GM19023 (cell line): ENCODE results near the gene CDH20.

Experiments
- ATAC-seq: cut with Tn5 transposase; IDR thresholded peaks from one replicate; pipeline ENCODE4 v1.9.1; 2021; ENCODE audit warnings: mild to moderate bottlenecking, moderate library complexity; ENCODE audit not compliant: unreplicated experiment

The CDH20 gene

GRCh38 chr18:61420218-61420885 is 87.1 kb downstream of the CDH20 start:
- ATAC-seq: no peak

GRCh38 chr18:61426492-61427053 is 93.3 kb downstream of the CDH20 start:
- no peak for ATAC-seq

- no peak for ATAC-seq
Observed at GRCh38 chr18:61428266-61428665, 95.0 kb downstream of the CDH20 start.

GRCh38 chr18:61432590-61432989 is 99.4 kb downstream of the CDH20 start:
- ATAC-seq: no peak

- peak; percentile 72 for ATAC-seq
Observed at GRCh38 chr18:61435064-61435652, 101.9 kb downstream of the CDH20 start.

- no peak for ATAC-seq
Observed at GRCh38 chr18:61443081-61443725, 110.0 kb downstream of the CDH20 start.

GRCh38 chr18:61448316-61448715 is 115.1 kb downstream of the CDH20 start:
- ATAC-seq: no peak

- no peak for ATAC-seq
Observed at GRCh38 chr18:61459896-61460648, 126.8 kb downstream of the CDH20 start.

GRCh38 chr18:61464551-61465142 is 131.4 kb downstream of the CDH20 start:
- ATAC-seq: no peak

- ATAC-seq: no peak
Observed at GRCh38 chr18:61466736-61467135, 133.5 kb downstream of the CDH20 start.

- ATAC-seq: no peak
Observed at GRCh38 chr18:61470031-61470674, 136.9 kb downstream of the CDH20 start.

GRCh38 chr18:61471541-61471940 is 138.3 kb downstream of the CDH20 start:
- ATAC-seq: no peak

- ATAC-seq: no peak
Observed at GRCh38 chr18:61471942-61472341, 138.7 kb downstream of the CDH20 start.

- no peak for ATAC-seq
Observed at GRCh38 chr18:61474341-61474740, 141.1 kb downstream of the CDH20 start.

GRCh38 chr18:61474918-61475317 is 141.7 kb downstream of the CDH20 start:
- no peak for ATAC-seq

GRCh38 chr18:61475931-61476330 is 142.7 kb downstream of the CDH20 start:
- ATAC-seq: no peak

GRCh38 chr18:61489334-61489733 is 156.1 kb downstream of the CDH20 start:
- ATAC-seq: no peak

GRCh38 chr18:61496374-61496773 is 163.1 kb downstream of the CDH20 start:
- ATAC-seq: no peak

- ATAC-seq: no peak
Observed at GRCh38 chr18:61497422-61497821, 164.2 kb downstream of the CDH20 start.

GRCh38 chr18:61502472-61502871 is 169.2 kb downstream of the CDH20 start:
- no peak for ATAC-seq
